Stimulated activated naive CD4-positive, alpha-beta T cell treated with Interleukin-2 at 50 U/mL for 16 hours (primary cell): Measurements from ENCODE around the gene SH3RF2.
"Not testable (repeated sequence)": the region's sequence is repeated elsewhere in the genome, so short reads cannot be mapped to it uniquely, and the experiment has no call there.

Experiments
- DNase-seq: peaks from one replicate; lab custom pipeline; 2025; lab: John Stamatoyannopoulos, UW

SH3RF2 gene

GRCh38 chr5:145979270-145980223 lies 43.2 kb downstream of the SH3RF2 start:
- DNase-seq = no peak

- no peak for DNase-seq
Measured at GRCh38 chr5:145980259-145980658, 43.9 kb downstream of the SH3RF2 start.

- DNase-seq = no peak
Measured at GRCh38 chr5:145980718-145981117, 44.3 kb downstream of the SH3RF2 start.

- DNase-seq = no peak
Measured at GRCh38 chr5:145981589-145982571, 45.5 kb downstream of the SH3RF2 start.

GRCh38 chr5:145982572-145983318 lies 46.4 kb downstream of the SH3RF2 start:
- no peak for DNase-seq

- DNase-seq = no peak
Measured at GRCh38 chr5:145983446-145983845, 47.1 kb downstream of the SH3RF2 start.

GRCh38 chr5:145984072-145984471 lies 47.7 kb downstream of the SH3RF2 start:
- no peak for DNase-seq

GRCh38 chr5:145987856-145988255 lies 51.5 kb downstream of the SH3RF2 start:
- no peak for DNase-seq

- no peak for DNase-seq
Measured at GRCh38 chr5:145988993-145989392, 52.6 kb downstream of the SH3RF2 start.

- DNase-seq = no peak
Measured at GRCh38 chr5:145989428-145989827, 53.0 kb downstream of the SH3RF2 start.

GRCh38 chr5:145990170-145990569 lies 53.8 kb downstream of the SH3RF2 start:
- no peak for DNase-seq

GRCh38 chr5:145991044-145991575 lies 54.7 kb downstream of the SH3RF2 start:
- no peak for DNase-seq

- DNase-seq = not testable (repeated sequence)
Measured at GRCh38 chr5:145993538-145993937, 57.2 kb downstream of the SH3RF2 start.

- DNase-seq = no peak
Measured at GRCh38 chr5:145996135-145996534, 59.8 kb downstream of the SH3RF2 start.

- no peak for DNase-seq
Measured at GRCh38 chr5:145999208-145999607, 62.8 kb downstream of the SH3RF2 start.

GRCh38 chr5:146000072-146000471 lies 63.7 kb downstream of the SH3RF2 start:
- DNase-seq = no peak

GRCh38 chr5:146001544-146002190 lies 65.3 kb downstream of the SH3RF2 start:
- DNase-seq = no peak

- DNase-seq = no peak
Measured at GRCh38 chr5:146002491-146002890, 66.1 kb downstream of the SH3RF2 start.

- no peak for DNase-seq
Measured at GRCh38 chr5:146003852-146004251, 67.5 kb downstream of the SH3RF2 start.

GRCh38 chr5:146005264-146005663 lies 68.9 kb downstream of the SH3RF2 start:
- DNase-seq = no peak

GRCh38 chr5:146005723-146006122 lies 69.3 kb downstream of the SH3RF2 start:
- no peak for DNase-seq
